OCI-LY3 (cell line): ENCODE measurements around the gene AQP9.

Experiments
- EZH2phosphoT487 ChIP-seq: fragments of 200-600 bp; shearing (Covaris generic); IDR thresholded peaks from 2 replicates; pipeline ENCODE4 v1.6.1; 2018; ENCODE audit warnings: antibody characterized with exemption, mixed run types, low read depth
- TF ChIP-seq, protein P1 (sequence below): fragments of 200-600, 300-600 bp; sonication (generic); IDR thresholded peaks from 2 replicates; pipeline ENCODE4 v1.5.1; 2014; ENCODE audit warnings: antibody characterized with exemption, low read length, low read depth

- TF ChIP-seq, protein P1, sequence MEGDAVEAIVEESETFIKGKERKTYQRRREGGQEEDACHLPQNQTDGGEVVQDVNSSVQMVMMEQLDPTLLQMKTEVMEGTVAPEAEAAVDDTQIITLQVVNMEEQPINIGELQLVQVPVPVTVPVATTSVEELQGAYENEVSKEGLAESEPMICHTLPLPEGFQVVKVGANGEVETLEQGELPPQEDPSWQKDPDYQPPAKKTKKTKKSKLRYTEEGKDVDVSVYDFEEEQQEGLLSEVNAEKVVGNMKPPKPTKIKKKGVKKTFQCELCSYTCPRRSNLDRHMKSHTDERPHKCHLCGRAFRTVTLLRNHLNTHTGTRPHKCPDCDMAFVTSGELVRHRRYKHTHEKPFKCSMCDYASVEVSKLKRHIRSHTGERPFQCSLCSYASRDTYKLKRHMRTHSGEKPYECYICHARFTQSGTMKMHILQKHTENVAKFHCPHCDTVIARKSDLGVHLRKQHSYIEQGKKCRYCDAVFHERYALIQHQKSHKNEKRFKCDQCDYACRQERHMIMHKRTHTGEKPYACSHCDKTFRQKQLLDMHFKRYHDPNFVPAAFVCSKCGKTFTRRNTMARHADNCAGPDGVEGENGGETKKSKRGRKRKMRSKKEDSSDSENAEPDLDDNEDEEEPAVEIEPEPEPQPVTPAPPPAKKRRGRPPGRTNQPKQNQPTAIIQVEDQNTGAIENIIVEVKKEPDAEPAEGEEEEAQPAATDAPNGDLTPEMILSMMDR = no peak
- no peak for TF ChIP-seq EZH2phosphoT487
Observed at GRCh38 chr15:58175955-58176354, 37.8 kb downstream of the AQP9 start.
